ENCODE measurements around the gene MBD3L2B. TPM values are rescaled to one million over a fixed set of nuclear protein-coding genes. Genes with fewer than 3 reads are reported as not detected.
"Not testable (repeated sequence)": the region's sequence is repeated elsewhere in the genome, so short reads cannot be mapped to it uniquely, and the experiment has no call there.

MBD3L2B gene
- total RNA-seq = not detected in 3 replicates

DNA sequence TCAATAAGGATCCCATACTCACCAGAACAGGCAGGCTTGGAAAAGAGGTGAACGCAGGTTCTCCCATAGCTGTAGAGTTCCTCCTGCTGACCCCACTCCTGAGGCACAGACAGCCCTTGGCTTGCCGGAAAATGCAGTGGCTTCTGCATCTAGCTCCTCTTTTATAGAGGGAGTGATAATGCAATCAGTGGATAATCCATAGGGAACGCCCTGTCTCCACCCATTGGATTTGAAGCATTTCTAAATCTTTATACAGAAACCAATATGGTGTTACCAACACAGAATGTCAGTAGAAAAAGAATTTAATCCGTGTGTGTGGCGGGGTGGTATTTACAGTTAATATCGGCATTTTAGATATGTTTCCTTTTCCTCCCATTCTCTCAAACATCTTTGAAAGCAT is at the start of gene MBD3L2B:
Gene MBD3L2B, minus strand, starts transcription at position 101 of the 400 bp plus-strand sequence. Its CDS starts 34 bp downstream, at position 67.
- not testable (repeated sequence) for H3K4me3 Mint-ChIP-seq; H3K4me1 Mint-ChIP-seq; H3K27ac Mint-ChIP-seq; H3K27me3 Mint-ChIP-seq (ENCODE audit: low read depth); DNase-seq (ENCODE audit: low spot score in 2 of 2, unreplicated experiment in 2 of 2); H3K36me3 Mint-ChIP-seq
- H3K9me3 Mint-ChIP-seq = peaks cover 12% of the 10 kb centered on the region

- DNase-seq (ENCODE audit: low spot score in 2 of 2, unreplicated experiment in 2 of 2) = no peak
- Mint-ChIP-seq H3K36me3 (peaks cover 22% of the 10 kb centered on the region), H3K27me3 (ENCODE audit: low read depth) (no peaks in the 10 kb centered on the region), H3K9me3 (peaks cover 13% of the 10 kb centered on the region), H3K27ac (peak overlapping the region; percentile 61), H3K4me3 (peak overlapping the region; percentile 98), H3K4me1 (peaks cover 9% of the 10 kb centered on the region)
- no peak for TF ChIP-seq CTCF (IDR thresholded peaks at IDR 0.05; ENCODE audit: unreplicated experiment)
These were observed 48.6 kb upstream of the MBD3L2B start for GRCh38 chr19:7069904-7070226.

GRCh38 chr19:7069042-7069903 is 48.0 kb upstream of the MBD3L2B start, which contains the start of gene ZNF557:
ZNF557 (plus strand) TSS chr19:7069703; CDS start chr19:7075075, 5,372 bp downstream.
- TF ChIP-seq CTCF (IDR thresholded peaks at IDR 0.05; ENCODE audit: unreplicated experiment) = no peak
- DNase-seq (ENCODE audit: low spot score in 2 of 2, unreplicated experiment in 2 of 2) = peak; percentile 97 to 98
- H3K27ac Mint-ChIP-seq = peak within 1 kb of the TSS; percentile 94

GRCh38 chr19:7068599-7068998 is 47.4 kb upstream of the MBD3L2B start:
- Mint-ChIP-seq H3K9me3 (peaks cover 11% of the 10 kb centered on the region), H3K4me3 (peak overlapping the region; percentile 98), H3K4me1 (peaks cover 9% of the 10 kb centered on the region), H3K36me3 (peaks cover 16% of the 10 kb centered on the region), H3K27ac (no peak overlapping the region), H3K27me3 (ENCODE audit: low read depth) (no peaks in the 10 kb centered on the region)
- no peak for DNase-seq (ENCODE audit: low spot score in 2 of 2, unreplicated experiment in 2 of 2)
- no peak for TF ChIP-seq CTCF (IDR thresholded peaks at IDR 0.05; ENCODE audit: unreplicated experiment)

More at GRCh38 chr19:7069042-7069903, 48.0 kb upstream of the MBD3L2B start, which contains the start of gene ZNF557:
- H3K9me3 Mint-ChIP-seq = peaks cover 12% of the 10 kb centered on the region
- H3K27me3 Mint-ChIP-seq (ENCODE audit: low read depth) = no peaks in the 10 kb centered on the region
- peaks cover 9% of the 10 kb centered on the region for H3K4me1 Mint-ChIP-seq
- peak within 1 kb of the TSS; percentile 98 for H3K4me3 Mint-ChIP-seq
- H3K36me3 Mint-ChIP-seq = peaks cover 19% of the 10 kb centered on the region

- Mint-ChIP-seq H3K4me1 (peaks cover 9% of the 10 kb centered on the region), H3K27me3 (ENCODE audit: low read depth) (no peaks in the 10 kb centered on the region), H3K4me3 (no peak overlapping the region), H3K36me3 (peaks cover 11% of the 10 kb centered on the region), H3K9me3 (peaks cover 11% of the 10 kb centered on the region), H3K27ac (no peak overlapping the region)
- no peak for DNase-seq (ENCODE audit: low spot score in 2 of 2, unreplicated experiment in 2 of 2)
- no peak for TF ChIP-seq CTCF (IDR thresholded peaks at IDR 0.05; ENCODE audit: unreplicated experiment)
These were observed 46.5 kb upstream of the MBD3L2B start for GRCh38 chr19:7067716-7068115.

DNA sequence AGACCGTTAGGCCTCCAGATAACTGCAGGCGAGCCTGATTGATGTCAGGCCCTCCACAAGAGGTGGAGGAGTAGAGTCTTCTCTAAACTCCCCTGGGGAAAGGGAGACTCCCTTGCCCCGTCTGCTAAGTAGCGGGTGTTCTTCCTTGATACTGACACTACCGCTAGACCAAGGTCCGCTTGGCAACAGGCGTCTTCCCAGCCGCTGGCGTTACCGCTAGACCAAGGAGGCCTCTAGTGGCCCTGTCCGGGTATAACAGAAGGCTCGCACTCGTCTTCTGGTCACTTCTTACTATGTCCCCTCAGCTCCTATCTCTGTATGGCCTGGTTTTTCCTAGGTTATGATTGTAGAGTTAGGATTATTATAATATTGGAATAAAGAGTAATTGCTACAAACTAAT is 45.9 kb upstream of the MBD3L2B start:
- H3K4me1 Mint-ChIP-seq; H3K4me3 Mint-ChIP-seq; H3K27ac Mint-ChIP-seq; DNase-seq (ENCODE audit: low spot score in 2 of 2, unreplicated experiment in 2 of 2); H3K27me3 Mint-ChIP-seq (ENCODE audit: low read depth); H3K36me3 Mint-ChIP-seq: not testable (repeated sequence)
- peaks cover 11% of the 10 kb centered on the region for H3K9me3 Mint-ChIP-seq
